HG03097 (cell line): ENCODE measurements around the gene CAMK2D.
"Not testable (repeated sequence)": the region's sequence is repeated elsewhere in the genome, so short reads cannot be mapped to it uniquely, and the experiment has no call there.

ENCODE experiments used
- ATAC-seq: cut with Tn5 transposase; IDR thresholded peaks from one replicate; pipeline ENCODE4 v1.9.1; 2021; ENCODE audit not compliant: unreplicated experiment, low FRiP score

Gene CAMK2D

DNA sequence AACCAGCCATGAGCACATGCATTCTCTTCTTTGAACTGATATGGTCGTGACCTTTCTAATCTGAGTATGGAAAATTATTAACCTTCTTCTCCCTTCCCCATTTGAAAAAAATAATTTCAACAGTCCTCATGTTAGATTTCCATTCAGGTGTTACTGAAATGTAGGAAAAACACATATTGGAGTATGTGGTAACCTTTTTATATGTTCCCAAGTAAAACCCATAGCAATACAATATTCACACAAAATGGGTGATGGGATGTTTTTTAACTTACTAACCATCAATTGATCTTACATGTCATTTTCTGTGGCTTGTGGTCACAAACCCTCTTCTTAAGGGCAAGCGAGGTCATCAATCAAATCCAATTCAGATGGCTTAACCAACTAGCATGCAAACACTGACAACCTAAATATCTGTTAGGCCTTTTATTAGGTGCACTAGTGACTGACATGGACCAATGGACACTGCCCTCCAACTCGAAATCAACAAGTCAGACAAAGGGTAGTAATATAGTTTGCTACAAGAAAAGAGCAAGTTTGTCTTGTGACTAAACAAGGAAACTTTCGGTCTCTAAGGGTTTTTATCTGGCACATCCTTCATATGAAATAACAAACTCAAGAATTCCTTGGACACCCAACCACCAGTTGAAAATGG, 74.3 kb downstream of the CAMK2D start:
- no peak for ATAC-seq

DNA sequence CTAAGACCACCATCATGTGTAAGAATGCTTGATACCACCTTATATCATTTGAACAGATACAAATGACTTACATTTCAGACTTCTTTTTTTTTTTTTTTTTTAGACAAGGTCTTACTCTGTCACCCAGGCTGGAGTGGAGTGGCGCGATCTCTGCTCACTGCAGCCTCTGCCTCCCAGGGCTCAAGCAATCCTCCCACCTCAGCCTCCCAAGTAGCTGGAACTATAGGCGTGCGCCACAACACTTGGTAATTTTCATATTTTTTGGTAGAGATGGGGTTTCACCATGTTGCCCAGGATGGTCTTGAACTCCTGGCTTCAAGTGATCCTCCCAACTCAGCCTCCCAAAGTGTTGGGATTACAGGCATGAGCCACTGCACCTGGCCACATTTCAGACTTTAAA, 76.4 kb downstream of the CAMK2D start:
- not testable (repeated sequence) for ATAC-seq

DNA sequence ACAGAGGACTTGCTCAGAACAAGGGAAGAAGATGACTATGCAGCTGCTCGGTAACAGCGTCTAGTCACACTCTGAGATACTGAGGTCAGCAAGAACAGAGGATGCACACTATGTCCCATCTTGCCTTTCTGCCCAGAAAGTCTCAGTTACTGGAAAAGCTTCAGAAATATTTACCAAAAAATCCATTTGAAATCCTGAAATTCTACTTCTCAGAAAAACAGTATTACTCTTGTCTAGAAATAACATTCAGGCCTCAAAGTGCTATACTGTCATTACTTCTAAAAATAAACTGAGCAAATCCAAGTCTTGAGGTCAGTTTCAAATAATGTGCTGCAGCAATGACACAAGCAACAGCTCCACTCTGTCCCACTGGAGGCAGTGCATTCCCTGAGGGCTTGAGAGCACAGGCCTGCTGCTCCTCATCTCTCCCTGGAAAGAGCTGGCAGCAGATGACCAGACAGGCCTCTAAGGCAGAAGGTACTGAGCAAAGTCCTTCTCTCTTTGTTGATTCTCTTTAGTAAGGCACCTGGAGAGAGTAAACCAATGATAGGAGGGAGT, 76.9 kb downstream of the CAMK2D start:
- ATAC-seq = no peak

DNA sequence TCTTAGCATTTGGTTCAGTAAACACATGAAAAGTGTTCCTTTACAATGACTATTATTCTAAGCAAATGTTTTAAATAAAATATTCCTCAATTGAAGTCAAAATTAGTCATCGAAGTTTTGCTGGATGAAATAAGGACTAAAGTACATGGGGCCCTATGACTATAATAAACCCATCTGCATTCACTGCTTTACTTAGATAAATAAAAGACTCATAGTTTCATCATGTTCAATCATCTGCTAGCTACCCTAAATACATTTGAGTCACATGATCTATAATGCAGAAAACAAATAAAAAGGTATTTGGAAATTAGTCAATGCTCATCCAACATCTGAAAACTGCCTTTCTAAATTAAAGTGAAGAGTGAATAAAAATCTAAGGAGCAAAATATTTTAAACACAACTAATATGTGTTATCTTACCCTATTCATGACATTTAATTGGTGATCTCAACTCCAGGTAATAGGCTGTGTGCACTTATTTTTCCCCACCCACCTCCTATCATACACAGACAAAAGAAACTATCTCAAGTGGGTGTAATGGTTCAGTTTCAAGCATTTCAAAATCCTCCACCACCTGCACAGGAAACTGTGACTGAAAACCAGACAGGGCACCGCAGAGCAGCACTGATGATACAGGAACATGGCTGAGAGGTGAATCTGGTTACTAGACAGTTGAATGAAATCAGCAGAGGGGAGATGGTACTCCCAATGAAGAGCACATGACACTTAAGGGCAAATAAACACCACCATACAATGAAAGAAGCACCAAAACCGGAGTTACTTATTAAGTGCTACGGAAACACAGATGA, 78.6 kb downstream of the CAMK2D start:
- peak; percentile 91 for ATAC-seq

DNA sequence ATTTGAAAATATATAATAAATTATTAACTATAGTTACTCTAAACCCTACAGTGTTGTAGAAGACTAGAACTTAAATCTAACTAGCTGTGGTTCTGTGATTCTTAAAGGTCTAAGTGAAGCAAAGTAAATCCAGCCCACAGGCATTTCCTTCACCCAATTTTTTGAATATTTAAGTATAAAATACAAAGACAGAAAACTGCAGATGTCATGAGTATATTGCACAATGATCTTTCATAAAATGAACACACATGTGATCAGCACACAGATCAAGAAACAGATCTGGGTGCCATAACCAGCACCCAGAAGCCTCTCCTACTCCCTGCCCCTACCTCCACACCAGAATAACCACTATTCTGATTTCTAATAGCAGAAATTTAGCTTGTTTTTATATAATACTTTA, 82.9 kb downstream of the CAMK2D start:
- no peak for ATAC-seq

DNA sequence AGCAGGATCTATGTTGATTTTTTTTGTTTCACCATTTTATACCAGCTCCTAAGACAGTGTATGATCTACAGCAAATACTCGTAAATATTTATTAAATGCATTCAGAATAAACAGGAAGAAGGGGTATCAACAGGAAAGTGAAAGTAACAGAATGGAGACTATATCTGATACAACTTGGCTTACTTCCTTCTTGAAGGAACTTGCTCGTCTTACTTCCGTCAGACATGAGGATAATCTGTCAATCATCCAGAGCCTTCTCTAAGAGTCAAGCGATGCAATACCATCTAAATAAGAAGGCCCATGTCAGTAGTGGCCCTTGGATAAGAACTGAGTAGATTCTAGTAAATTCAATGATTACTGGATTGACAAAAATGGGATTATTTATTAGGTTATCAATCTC, 84.2 kb downstream of the CAMK2D start:
- ATAC-seq = no peak

DNA sequence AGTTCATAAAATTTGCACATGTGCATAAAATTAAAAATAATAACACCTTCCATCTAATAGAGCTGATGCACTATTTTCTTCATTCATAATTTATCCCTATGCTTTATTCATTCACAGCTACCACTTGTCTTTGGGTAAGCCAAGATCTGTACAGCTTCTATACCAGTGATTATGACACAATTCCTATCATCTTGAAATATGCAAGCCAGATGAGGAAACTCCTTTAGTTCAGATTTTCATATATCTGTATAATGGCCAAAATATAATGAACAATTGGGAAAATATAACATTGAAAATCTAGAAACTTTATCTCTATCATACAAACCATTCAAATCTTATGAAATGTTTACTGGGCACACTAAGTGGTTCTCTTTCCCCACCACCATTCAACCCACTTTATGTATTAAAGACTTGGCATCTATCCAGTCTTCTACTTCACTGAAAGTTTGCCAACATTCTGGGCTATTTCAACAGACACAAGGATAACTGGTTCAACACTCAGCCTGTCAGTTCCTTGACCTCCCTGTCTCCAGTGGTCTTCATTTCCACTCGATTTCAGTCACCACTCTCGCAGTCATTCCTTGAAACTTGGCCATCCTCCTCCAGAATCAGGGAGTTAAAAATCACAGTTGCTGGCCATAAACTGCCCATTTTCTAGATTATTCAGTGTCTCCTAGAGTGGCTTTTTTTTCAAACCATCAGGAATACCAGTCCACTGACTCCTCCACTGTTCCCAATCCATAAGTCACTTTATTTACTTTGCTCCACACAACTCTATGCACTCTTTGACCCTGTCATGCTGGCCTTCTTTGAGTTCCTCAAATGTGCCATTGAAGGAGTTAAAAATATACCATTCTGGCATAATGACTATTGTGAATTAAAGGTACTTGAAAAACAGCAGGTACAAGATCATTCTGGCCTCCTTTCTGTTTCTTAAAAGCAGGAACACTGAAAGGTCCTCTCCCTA, 85.5 kb downstream of the CAMK2D start:
- ATAC-seq = no peak

DNA sequence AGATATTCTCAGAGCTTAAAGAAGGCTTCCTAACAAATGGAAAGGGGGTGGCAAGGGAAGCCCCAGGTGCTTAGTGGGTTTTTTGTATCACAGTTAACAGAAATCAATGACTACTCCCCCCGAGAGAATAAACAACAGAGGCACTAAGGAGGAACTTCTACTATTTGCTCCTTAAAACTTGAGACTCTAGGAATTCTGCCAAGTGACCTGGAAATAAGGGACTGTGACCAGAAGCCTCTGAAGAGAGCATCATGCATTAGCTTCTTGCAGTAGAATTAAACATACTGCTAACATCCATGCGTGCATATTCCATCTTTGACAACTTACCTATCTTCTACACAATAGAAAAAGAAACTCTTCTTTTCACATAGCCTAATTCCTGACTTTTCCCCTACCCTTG, 86.8 kb downstream of the CAMK2D start:
- no peak for ATAC-seq

DNA sequence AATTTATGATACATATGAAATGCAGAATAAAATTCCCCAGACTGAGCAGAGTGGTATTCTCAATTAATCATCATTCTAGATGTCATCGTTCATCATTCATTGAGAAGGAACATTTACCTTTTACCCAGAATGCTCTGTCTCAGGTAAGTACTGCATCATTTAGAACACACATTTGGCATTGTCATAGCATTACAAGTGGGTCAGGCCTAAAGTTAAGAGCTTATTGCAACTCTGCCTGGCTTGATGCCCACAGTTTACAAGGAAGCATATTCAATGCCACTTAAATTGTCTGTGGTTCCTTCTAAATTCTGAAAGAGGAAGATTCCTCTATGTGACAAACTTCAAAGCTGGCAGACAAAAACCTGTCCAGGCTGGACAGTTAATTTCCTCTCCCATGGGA, 87.3 kb downstream of the CAMK2D start:
- no peak for ATAC-seq

DNA sequence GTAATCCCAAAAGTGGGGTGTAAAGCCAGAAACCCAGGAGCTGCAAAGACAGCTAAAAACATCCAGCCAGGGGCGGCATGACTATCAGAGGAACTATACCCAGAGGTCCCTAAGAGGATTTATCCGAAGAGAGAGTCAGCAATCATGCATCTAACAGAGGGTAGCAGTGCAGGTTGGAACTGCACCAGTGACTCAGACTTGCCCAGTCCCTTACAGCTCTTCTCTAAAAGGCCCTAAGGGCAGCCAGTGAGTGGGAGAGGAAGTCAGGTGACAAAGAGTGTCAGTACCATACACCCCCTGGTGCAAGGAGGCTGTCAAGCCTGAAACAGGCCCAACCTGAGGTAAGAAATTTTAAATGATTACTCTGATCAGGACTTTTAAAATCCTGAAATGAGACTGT, 88.1 kb downstream of the CAMK2D start:
- peak; percentile 83 for ATAC-seq

DNA sequence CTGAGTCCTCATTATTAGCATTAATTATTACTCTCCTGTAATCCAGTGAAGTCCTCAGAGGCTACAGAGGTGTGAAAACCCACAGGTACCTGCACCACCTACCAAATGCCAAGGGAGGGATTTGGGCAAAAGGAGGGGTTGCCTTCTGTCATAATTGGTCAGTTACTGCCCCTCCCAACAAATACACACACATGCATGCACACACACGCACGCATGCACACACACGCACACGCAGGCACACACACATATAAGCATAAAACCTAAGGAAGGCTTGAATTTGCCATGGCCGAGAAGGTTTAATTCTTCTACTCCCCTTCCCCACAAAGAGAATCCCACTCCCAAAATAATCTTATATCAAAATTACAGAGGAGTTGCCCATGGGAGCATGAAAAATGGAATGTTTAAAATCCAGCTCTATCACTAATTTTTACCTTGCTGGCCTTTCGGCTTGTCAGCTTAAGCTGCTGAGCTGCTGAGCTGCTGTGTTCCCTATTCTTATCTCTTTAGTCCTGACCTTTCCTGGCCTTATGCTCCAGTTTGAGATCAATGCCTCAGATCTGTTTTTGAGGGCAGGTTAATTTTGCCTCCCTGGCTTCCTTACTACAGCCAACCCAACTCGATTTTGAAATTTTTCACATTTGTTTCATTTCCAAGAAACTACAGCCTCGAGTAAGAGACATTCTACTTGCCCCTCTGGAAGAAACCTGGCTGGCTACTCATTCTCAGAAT, 95.0 kb downstream of the CAMK2D start:
- ATAC-seq = no peak

DNA sequence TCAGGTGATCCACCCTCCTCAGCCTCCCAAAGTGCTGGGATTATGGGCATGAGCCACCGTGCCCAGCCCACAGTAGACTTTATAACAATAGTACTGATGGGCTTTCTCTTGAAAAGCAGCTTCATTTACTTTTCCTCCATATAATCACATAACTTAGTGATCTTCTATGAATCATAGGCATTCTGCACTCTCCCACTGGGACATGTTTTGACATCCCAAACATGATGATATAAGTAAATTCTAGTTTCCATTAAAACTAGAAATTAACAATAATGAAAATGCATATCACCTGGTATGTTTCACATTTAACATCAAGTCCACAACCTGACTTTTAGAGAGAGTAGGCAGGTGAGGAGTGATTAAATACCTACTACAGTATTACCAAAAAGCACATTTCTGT, 96.5 kb downstream of the CAMK2D start:
- ATAC-seq = no peak

DNA sequence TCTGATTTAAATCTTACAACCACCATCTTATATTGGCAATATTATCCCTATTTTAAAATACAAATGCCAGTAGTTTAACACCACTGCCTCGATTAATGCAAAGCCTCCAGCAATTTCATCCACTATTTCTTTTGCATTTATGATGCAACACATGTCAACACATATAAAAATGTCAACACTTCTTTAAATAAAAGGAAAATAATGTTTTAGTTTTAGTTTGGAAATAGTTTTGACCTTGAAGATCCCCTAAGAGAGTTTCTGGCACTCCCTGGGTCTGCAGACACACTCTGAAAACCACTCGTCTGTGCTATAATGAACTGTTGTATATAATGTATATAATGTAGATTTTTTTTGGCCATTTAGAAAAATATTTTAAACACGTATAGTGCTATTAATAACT, 99.0 kb downstream of the CAMK2D start:
- ATAC-seq = no peak

DNA sequence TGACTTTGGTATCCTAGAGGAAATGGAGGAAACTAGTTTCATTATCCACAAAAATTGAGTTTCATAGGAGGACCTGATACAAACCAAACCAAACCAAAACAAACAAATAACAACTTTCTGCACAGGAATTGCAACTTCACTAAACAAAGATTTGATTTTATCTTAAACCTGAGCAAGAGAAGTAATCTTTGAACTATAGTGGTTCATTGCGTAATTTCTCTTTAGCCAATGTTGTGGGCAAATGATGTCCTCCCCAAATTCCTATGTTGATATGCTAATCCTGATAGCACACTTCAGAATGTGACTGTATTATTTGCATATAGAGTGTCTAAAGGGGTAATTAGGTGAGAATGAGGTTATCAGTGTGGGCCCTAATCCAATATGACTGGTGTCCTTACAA, 102.4 kb downstream of the CAMK2D start:
- ATAC-seq = no peak

DNA sequence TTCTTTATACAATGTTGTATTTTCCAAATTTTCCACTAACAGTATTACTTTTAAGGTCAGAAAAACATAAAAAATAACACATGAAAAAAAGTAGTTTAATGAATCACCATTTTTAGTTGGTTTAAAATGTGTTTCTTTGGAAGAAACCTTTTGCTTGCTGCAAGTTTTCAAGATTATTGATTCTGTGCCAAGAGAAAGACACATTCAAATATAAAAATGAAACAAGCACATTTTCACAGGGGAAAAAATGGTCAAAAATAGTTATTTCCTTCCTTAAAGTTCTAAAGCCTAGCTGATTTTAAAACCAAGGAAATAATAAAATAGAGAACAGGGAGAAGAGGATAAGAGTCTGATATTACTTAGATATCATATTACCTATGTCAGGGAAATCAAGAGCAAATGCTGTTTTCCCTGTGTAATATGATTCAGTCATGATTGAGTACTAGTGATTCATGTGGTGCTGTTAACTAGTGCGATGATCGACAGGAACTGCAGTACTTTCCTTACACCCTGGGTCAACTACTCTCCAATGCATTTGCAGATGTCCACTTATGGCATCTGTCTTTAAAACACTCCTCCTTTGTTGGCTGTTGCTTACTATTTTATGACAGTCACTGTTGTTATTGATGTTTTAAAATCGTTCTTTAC, 103.8 kb downstream of the CAMK2D start:
- no peak for ATAC-seq

DNA sequence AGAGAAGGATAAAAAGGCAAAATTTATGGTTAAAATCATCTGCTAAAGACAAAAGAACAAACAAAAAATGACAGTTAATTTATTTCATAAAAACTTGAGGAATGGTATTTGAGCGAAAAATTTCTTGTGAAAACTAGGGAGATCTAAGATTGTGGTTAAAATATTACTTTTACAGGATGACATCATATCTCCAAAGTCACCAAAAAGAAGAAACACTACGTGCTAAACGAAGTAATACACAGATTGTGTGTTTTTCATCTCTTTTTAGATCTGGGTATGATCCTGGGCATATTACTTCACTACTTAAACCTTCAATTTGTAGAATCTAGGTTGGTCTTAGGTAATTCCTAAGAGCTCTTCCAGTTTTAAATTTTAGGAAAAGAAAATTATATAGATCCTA, 107.7 kb downstream of the CAMK2D start:
- ATAC-seq = no peak

DNA sequence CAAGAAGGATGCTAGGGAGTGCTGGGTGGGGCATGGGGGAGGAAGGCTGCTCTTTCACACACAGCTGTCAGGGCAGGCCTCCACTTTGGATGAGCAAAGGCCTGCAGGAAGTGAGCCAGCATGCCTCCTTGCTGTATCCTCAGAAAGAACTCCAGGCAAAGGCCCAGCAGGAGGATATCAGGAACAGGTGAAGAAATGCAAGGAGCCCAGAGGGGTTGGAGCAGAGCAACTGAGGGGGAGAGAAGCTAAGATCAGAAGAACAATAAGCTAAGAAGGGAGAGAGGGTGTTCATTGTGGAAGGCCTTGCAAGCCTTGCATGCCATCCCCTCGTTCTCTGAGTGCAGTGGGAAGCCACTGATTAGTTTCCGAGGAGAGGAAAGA, 115.1 kb downstream of the CAMK2D start:
- ATAC-seq = no peak

DNA sequence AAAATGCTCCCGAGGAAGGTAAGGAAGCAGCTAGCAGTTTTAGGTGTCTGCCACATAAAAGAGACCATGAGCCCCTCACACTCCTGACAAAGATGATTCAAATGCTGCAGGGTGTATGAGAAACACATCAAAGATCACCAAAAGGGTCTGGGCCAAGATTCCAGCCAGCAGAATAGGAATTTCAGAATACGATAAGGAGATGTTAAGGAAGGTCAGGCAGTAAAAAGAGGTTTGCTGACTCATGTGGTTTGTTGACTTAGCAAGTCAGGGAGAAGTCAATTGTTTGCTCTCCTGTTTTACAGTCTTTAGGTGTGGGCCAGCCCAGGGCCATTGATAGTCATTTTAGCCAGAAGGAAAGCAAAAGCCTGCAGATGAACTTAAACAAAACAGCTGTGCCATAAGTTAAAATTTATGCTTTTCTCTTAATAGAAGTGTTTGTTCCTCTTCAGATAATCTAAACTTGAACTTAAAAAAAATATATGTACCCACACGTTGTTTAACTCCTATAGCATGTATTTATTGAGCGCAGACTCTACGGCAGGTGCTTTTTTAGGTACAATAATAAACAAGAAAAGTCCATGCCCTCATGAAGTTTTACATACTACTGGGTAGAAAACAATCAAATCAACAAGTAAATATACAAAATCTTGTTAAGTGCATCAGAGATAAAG, 115.6 kb downstream of the CAMK2D start:
- no peak for ATAC-seq

DNA sequence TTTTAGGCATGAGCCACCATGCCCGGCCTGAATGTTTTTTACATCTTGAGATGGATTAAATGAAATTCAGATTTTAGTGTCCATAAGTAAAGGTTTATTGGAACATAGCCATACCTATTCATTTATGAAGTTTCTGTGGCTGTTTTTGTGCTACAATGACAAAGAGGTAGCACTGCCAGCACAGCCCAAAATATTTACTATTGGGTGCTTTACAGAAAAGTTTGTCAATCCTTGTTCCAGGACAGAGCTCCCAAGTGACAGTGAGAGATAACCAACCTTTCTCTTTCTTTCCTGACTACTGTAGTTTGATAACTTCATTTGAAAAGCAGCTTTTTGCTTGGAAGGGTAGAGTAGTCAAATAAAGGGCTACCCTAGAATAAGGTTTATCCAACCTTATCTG, 116.2 kb downstream of the CAMK2D start:
- ATAC-seq = no peak
